ENCODE measurements around the gene PSMD2. TPM values are rescaled to one million over a fixed set of nuclear protein-coding genes. Genes with fewer than 3 reads are reported as not detected.

The PSMD2 gene
- total RNA-seq, 1 experiment from 2014 or later: 344 TPM

GRCh38 chr3:184325715-184326369 is 26.8 kb downstream of the PSMD2 start:
- H3K27ac Mint-ChIP-seq: no peak overlapping the region
- Histone ChIP-seq H3K9me3 (ENCODE audit: control insufficient read depth, low read depth, low read length) (no peaks in the 10 kb centered on the region), H2BK5ac (ENCODE audit: insufficient read length, low read length) (no peak overlapping the region), H2BK12ac (ENCODE audit: insufficient read length, low read depth, low read length) (no peak overlapping the region), H3K18ac (ENCODE audit: insufficient read length, low read depth, low read length) (no peak overlapping the region), H3K14ac (ENCODE audit: insufficient read depth, low read length) (no peak overlapping the region), H2BK15ac (ENCODE audit: low read depth, low read length) (no peak overlapping the region), H3K23ac (ENCODE audit: insufficient read length, low read depth, low read length) (no peak overlapping the region), H3K4me2 (ENCODE audit: insufficient read depth, insufficient read length, low read length) (no peak overlapping the region), H4K5ac (ENCODE audit: insufficient read length, low read depth, low read length) (no peak overlapping the region), H3K23me2 (ENCODE audit: insufficient read length, low read depth, low read length, poor library complexity, severe bottlenecking) (no peaks in the 10 kb centered on the region), H2BK20ac (ENCODE audit: low read depth, low read length, poor library complexity, severe bottlenecking) (no peak overlapping the region), H3K79me2 (ENCODE audit: insufficient read depth, low read length) (no peaks in the 10 kb centered on the region), H2AFZ (ENCODE audit: low read length) (no peak overlapping the region), H3K79me1 (ENCODE audit: insufficient read depth, low read depth, low read length, poor library complexity, severe bottlenecking) (no peaks in the 10 kb centered on the region), H2BK120ac (ENCODE audit: low read depth, low read length, poor library complexity, severe bottlenecking) (no peak overlapping the region), H3K4ac (ENCODE audit: low read depth, low read length) (no peak overlapping the region), H3T11ph (ENCODE audit: low read length) (no peak overlapping the region), H3K27ac (ENCODE audit: insufficient read length, low read depth, low read length) (no peak overlapping the region), H4K91ac (ENCODE audit: insufficient read length, low read depth, low read length) (no peak overlapping the region), H3K4me1 (ENCODE audit: insufficient read depth, low read length) (no peaks in the 10 kb centered on the region), H3K56ac (ENCODE audit: insufficient read length, low read depth, low read length) (no peak overlapping the region), H2AK5ac (ENCODE audit: insufficient read length, low read length) (no peak overlapping the region), H3K27me3 (ENCODE audit: insufficient read depth, low read length) (no peaks in the 10 kb centered on the region), H3K9ac (ENCODE audit: extremely low read depth, insufficient read length, low read length) (no peak overlapping the region), H4K8ac (replicated peaks; ENCODE audit: insufficient read length, low read depth, low read length) (no peak overlapping the region), H4K20me1 (ENCODE audit: control insufficient read depth, insufficient read depth, insufficient read length) (no peaks in the 10 kb centered on the region)
- no peaks in the 10 kb centered on the region for H3K9me3 Mint-ChIP-seq
- no peak for DNase-seq
- TF ChIP-seq CTCF (conservative IDR thresholded peaks at IDR 0.05): no peak
- no peak overlapping the region for H3K4me3 Mint-ChIP-seq
- H3K4me1 Mint-ChIP-seq: no peaks in the 10 kb centered on the region
- peaks cover 89 to 98% (median 97%) of the 10 kb centered on the region in 3 experiments for H3K36me3 Mint-ChIP-seq (ENCODE audit: insufficient read depth in 1 of 3, low read depth in 3 of 3)
- no peaks in the 10 kb centered on the region; the same call in none of the 2 replicates for H3K27me3 Mint-ChIP-seq (ENCODE audit: low read depth)
- no CpG with 5 or more reads among the region's 6 CpGs for WGBS (ENCODE audit: extremely low coverage, insufficient read length, low lambda C conversion rate)
